Skin of body (tissue), 2 donors: Measurements from ENCODE around the gene SPIRE2. TPM values are rescaled to one million over a fixed set of nuclear protein-coding genes. Genes with fewer than 3 reads are reported as not detected.
"Not testable (repeated sequence)": the region's sequence is repeated elsewhere in the genome, so short reads cannot be mapped to it uniquely, and the experiment has no call there.

Source experiments
- DNase-seq: peaks from one replicate; lab custom pipeline; 2025; lab: John Stamatoyannopoulos, UW
- total RNA-seq: library from RNA; depleted of rRNA; stranded (reverse); fragments of >200 nt; gene quantifications from one replicate; pipeline ENCODE4 v1.2.3, GENCODE V29; 2014

Gene SPIRE2
- total RNA-seq, 1 donor from 2014 or later: 3.6 TPM

DNA sequence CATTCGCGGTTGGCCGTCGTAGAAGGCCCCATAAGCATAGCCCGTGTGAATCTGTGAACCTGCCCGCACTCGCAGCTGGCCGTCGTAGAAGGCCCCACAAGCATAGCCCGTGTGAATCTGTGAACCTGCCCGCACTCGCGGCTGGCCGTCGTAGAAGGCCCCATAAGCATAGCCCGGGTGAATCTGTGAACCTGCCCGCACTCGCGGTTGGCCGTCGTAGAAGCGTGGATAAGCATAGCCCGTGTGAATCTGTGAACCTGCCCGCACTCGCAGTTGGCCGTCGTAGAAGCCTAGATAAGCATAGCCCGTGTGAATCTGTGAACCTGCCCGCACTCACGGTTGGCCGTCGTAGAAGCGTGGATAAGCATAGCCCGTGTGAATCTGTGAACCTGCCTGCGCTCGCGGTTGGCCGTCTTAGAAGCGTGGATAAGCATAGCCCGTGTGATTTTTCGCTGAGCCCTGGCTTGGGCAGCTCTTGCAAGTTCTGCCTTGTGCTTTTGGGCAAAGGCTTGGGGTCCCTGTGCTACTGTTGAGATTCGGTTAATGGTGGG lies 6.6 kb downstream of the SPIRE2 start:
- not testable (repeated sequence) for DNase-seq

DNA sequence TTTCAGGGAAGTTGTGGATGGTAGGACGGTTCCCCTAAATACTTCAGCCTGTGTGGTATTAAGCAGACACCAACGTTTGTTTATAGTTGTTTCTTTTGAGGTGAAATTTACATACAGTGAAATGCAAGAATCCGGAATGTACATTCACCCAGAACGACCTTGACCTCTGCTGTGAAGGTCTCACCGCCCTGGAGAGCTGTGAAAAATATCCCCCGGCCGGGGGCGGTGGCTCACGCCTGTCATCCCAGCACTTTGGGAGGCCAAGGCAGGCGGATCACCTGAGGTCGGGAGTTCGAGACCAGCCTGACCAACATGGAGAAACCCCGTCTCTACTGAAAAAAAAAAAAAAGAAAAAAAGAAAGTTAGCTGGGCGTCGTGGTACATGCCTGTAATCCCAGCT lies 8.2 kb downstream of the SPIRE2 start:
- DNase-seq: not testable (repeated sequence)

DNA sequence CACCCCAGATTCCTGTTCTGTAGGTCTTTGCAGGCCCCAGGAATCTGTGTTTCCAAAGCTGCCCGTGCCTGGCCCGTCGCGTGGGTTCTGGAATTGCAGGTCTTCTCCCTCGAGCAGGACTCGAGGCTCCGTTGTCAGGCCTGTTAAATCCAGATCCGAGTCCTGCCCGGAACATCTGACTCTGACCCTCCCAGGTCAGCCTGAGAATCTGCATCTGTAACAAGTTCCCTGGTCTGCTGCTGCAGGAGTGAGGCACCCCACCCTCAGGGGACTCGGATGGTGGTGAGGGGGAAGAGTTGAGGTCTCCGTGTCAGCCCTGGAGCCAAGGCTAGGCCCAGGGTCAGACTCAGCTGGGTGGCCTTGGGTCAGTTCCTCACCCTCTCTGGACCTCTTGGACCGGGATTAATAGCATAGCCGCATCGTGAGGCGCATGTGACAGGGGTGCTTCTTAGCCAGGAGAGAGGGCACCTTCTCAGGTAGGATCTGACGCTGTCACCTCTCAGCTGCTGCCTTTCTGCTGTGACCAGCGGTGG lies 8.8 kb downstream of the SPIRE2 start:
- no peak for DNase-seq

DNA sequence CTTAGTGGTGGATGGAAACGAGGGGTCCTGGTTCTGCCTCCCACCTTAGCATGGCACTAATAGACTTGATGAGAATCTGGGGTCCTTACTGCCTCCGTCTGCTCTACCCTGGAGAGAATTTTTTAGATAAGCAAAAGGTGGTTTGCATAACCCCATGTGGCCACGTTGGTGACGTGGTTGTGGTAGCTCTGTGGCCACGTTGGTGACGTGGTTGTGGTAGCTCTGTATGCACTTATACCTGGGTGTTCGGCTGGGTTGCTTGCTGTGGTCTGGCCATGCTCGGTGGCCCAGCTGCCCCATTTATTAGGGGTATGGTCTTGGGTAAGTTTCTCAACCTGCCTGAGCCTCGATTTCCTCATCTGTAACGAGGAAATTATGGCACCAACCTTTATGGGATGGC lies 13.0 kb downstream of the SPIRE2 start:
- no peak for DNase-seq

DNA sequence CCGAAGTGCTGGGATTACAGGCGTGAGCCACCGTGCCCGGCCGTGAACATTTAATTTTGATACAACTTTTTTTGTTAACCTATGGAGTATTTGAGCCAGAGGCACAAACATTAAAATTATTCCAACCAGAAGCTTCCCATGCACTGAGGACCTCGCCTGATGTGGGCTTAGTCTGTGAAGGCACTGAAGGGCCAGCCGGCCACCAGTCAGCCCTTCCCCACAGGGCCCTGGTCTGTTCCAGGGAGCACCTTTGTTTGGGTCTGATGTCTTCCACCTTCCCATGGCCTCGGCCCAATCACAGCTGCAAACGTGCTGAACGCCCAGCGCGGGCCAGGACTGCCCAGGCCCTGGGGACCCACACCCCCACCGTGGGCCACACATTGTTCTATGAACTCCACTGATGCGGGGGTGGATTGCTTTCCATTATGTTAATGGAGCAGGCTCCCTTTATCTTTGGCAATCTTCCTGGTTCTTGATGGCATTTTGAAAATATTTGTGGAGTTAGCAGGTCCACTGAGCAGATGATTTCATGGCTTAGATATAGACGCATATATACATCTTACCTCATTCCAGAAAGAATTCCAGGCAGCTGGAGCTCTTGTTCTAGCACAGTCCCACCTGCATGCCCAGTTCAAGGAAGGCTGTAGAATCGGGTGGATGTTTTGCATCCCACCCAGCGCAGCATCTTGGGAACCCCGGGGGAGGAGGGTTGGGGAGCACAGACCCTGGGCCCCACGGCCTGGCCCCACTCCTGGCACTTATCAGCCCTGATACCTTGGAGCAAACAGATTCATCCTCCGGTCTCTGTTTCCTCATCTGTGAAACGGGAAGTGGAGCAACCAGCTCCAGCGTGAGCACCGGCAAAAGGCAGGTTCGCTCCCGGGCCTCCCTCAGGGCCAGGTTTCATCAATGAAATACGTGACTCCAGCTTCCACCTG lies 14.5 kb downstream of the SPIRE2 start:
- DNase-seq: no peak

DNA sequence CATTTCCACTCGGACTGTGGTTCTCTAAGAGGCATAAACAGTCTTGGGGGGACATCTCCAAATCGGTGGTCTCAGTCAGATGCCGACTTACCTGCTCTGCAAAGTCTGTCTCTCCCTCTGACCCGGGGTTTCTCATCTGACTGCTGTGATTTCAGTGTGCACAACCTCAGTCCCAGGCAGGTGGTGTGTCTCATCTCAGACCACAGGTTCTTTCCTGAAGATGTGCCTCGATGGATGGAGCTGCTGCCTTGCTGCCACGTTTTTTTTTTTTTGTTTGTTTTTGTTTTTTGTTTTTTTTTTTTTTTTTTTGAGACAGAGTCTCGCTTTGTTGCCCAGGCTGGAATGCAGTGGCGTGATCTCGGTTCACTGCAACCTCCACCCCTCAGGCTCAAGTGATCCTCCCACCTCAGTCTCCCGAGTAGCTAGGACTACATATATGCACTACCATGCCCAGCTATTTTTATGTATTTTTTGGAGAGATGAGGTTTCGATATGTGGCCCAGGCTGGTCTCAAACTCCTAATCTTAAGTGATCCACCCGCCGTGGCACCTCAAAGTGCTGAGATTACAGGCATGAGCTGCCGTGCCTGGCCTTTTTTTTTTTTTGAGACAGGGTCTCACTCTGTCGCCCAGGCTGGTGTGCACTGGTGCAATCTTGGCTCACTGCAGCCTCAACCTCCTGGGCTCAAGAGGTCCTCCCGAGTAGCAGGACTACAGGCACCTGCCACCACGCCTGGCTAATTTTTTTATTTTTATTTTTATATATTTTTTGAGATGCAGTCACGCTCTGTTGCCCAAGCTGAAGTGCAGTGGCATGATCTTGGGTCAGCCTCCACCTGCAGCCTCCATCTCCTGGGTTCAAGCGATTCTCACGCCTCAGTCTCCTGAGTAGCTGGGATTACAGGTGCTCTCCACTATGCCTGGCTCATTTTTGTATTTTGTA lies 15.4 kb downstream of the SPIRE2 start:
- no peak for DNase-seq

- no peak for DNase-seq
Measured at GRCh38 chr16:89844739-89845339, 16.6 kb downstream of the SPIRE2 start.

DNA sequence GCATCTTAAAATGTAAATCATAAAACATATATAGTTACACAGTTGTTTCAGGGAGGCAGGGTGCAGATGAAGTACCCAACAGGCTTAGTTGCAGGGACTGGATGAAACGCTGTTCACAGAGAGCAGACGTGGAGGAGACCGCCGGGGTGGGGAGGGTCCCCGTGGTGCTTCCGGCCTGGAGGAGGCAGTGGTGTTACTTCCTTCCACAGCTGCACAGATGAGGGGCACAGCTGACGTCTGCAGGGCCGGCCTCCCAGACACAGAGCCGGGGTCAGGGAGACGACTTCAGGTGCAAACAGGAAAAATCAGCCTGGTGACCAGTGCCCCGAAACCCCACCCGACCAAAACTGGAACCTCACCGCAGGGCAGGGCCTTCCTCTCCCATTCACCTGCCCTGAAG lies 17.1 kb downstream of the SPIRE2 start:
- DNase-seq: no peak

- DNase-seq: no peak
Measured at GRCh38 chr16:89847051-89847939, 19.0 kb downstream of the SPIRE2 start.

- no peak for DNase-seq
Measured at GRCh38 chr16:89847940-89848297, 19.6 kb downstream of the SPIRE2 start.

GRCh38 chr16:89848974-89849373 lies 20.7 kb downstream of the SPIRE2 start:
- no peak for DNase-seq

GRCh38 chr16:89853306-89853993 lies 25.2 kb downstream of the SPIRE2 start:
- no peak for DNase-seq

GRCh38 chr16:89855301-89855945 lies 27.1 kb downstream of the SPIRE2 start:
- no peak for DNase-seq

GRCh38 chr16:89855986-89856385 lies 27.7 kb downstream of the SPIRE2 start:
- no peak for DNase-seq

- DNase-seq: no peak
Measured at GRCh38 chr16:89858973-89859614, 30.8 kb downstream of the SPIRE2 start.

DNA sequence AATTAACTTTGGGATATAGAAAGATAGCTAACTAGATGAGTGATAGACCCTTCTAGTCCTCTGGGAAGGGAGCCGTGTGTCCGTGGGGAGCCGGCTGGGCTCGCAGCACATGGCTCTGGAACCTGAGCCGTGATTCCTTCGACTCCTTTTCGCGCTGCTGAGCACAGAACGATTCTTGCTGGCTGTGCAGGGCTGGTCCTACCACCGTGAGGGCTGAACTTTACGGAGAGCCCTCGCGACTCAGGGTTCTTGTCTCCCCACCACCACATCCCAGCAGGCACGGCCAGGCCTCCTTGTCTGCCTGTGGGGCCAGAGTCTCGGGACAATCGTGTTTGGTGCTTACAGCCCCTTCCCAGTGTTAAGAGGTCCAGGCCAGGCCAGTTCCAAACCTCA lies 31.3 kb downstream of the SPIRE2 start:
- DNase-seq: no peak

DNA sequence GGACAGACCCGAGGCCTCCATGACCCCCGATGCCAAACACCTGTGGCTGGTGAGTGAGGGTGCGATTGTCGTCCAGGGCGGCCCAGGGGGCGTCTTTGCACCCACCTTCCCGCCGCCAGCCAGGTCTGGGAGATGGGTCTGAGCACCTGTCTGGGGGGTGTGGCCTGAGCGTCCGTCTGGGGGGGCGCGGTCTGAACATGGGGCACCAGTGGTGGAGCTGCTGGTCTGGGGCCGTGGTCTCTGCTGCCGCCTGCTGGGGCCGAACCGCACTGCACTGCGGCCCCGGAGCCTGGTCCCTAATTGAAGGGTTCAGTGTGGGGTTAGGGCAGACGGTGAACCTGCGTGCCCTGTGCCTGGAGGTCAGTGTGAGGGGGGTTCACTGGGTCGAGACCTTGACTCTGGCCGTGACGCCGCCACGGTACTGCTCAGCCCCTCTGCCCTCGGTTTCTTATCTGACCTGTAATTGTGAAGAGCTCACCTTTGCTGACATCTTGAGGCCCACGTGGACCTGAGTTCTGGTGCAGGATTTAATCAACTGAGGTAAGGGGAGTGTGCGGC lies 32.6 kb downstream of the SPIRE2 start:
- DNase-seq: no peak

DNA sequence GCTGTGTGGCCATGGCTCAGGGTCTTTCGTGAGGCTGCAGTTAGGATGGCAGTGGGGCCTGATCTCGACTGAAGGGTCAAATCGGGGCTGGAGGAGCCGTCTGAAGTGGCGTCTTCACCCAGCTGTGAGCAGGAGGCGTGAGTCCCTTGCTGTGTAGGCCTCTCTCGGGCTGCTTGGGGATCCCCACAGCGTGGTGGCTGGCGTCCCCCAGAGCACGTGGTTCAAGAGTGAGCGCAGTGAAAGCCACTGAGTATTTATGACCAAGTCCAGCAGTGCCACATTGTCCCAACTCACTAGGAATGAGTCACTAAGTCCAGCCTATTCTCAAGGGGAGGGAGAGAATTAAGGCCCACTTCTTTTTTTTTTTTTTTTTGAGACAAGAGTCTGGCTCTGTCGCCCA lies 33.4 kb downstream of the SPIRE2 start:
- DNase-seq: no peak
